Measurements from ENCODE around the gene VAT1L.

VAT1L gene

GRCh38 chr16:77874347-77874746, 86.0 kb downstream of the VAT1L start:
- DNase-seq, result no peak

DNA sequence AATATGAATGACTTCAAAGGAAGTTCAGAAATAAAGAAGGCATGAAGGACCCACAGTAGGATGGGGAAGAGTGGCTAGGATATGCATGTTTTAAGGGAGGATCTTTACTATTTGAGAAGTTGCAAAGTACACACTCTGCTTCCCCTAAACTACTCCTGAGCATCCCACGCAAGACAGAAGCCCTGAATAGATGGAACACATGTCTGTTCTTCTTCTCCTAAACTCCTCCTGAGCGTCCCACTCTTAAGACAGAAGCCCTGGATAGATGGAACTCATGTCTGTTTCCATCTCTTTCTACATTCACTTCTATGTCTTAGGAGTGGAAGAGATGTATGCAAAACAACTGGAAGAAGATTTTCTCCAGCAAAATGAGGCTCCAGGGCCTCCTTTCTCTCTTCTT, 88.4 kb downstream of the VAT1L start:
- no peak for DNase-seq

DNA sequence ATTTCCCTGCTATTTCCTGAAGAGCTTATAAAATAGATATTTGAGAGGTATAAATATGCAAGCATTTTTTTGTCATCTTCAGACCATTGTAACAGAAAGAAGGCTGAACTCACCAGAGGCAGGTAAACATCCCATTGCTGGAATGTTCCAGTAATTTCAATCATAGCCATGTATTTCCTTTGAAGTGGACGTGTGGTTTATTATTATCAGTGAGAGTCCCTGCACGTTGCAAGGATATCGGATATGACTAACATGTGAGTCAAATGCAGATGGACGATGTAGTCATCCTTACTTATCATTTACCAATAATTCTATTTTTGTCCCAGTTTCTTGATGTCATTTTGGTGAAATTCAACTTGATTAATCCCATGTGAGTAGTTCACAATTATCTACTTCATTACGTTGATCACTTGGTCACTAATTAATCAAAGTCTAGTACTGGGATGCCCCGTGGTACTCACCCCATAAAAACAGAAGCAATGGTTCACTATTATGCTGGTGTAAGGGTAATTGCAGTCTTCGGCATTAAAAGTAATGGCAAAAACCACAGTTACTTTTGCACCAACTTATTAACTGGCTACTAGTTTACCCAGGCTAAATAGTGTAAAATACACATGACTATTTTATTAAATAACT, 89.5 kb downstream of the VAT1L start:
- DNase-seq, result no peak

- no peak for DNase-seq
Measured at GRCh38 chr16:77881355-77882030, 93.1 kb downstream of the VAT1L start.

DNA sequence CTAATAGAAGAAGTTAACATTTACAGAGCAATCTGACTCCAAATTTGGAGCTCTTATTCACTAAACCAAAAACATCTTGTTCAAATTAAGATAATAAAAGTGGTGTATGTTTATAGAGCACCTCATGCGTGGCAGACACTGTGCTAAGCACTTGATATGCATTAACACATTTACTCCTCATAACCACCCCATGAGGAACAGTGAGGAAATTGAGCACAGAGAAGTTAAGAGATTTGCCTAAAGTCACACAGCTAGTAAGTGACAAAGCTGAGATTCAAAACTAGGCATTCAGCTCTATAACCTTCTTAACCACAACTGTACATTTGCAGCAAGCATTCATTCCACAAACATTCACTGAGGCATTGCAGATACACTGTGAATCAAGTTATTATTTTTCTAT, 94.0 kb downstream of the VAT1L start:
- DNase-seq, result no peak

- no peak for DNase-seq
Measured at GRCh38 chr16:77885571-77886295, 97.4 kb downstream of the VAT1L start.

DNA sequence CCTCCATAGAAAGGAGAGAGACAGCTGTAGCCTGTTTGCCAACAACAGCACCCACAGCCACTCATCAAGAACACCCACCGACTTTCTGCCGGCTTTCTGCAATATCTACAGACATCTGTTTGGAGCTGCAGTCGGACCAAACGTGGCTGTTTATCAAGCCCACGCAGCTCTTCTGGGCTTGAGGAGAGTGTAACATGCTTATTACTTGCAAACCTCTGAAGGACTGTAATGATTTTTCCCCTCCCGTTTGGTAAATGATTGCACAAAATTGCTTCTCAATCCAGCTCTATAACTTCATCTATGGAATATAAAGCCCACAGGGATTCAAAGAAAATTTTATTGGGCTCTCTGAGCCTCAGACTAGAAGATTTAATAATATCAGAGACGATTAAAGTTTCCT, 100.5 kb downstream of the VAT1L start:
- DNase-seq, result no peak

GRCh38 chr16:77890075-77890474, 101.7 kb downstream of the VAT1L start:
- DNase-seq, result no peak

- DNase-seq, result no peak
Measured at GRCh38 chr16:77894162-77894561, 105.8 kb downstream of the VAT1L start.

DNA sequence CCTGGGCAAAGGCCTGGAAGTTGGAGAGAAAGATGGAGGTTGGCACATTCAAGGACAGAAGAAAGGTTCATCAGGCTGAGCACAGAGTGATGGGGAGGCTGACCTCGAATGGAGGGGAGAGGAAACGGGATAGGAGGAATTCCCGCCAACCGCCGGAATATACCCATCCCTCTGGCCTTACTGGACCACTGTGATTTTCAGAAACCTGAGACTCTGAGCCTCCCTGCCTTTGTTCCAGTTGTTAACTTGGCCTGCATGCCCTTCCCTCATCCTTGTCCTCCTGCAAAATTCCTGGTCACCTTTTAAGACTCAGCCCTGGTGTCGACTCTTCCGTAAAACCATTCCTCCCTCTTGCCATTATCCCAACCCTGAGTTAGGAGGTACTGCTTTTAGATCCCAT, 107.6 kb downstream of the VAT1L start:
- no peak for DNase-seq

- peak; percentile 63 for DNase-seq
Measured at GRCh38 chr16:77896415-77897128, 108.2 kb downstream of the VAT1L start.

- DNase-seq, result no peak
Measured at GRCh38 chr16:77897129-77897437, 108.7 kb downstream of the VAT1L start.

DNA sequence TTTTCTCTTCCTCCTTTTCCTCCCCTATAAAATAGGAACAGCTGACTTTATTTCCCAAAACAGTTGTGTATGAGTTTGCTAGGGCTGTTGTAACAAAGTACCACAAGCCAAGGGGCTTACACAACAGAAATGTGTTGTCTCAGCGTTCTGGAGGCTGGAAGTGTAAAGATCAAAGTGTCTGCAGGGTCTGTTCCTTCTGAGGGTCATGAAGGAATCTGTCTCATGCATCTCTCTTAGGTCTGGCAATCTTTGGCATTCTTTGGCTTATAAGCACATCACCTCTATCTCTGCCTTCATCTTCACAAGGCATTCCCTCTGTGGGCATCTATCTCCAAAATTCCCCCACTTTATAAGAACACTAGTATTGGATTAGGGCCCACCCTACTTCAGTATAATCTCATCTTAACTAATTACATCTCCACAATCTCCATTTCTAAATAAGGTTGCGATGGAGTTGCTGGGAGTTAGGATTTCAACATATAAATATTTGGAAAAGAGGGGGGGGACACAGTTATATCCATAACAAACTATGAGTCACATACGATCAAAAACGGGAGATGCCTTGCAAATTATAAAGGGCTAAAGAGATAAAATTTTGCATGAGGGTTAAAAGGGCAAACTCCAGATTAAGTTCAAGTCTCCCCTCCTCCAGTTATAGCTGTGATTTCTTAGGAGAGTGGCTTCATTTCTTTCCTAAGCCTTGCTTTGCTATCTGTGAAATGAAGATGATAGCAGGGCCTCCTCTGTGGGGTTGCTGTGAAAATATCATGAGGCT, 109.7 kb downstream of the VAT1L start:
- no peak for DNase-seq

DNA sequence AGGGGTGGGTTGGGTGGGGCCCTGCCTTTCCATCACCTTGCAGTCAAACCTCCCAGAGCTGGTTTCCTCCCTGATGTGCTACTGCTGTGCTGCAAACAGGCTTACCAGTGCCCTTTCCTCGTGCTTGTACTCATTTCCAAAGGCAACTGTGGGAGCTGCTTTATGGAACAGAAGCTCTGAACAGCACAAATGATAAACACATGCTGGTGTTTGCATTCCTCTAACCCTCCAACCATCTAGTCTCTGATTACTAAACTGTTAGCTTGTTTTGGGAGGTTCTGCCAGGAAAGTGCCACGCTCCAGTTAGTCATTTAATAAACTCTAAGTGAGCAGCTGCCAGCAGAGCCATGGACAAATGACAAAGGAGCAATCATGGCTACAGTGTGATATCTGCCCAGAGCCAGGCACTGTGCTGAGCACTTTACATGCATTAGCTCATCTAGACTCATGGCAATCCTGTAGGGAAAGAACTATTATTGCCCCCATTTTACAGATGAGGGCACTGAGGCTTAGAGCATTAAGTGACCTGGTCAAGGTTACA, 110.4 kb downstream of the VAT1L start:
- DNase-seq, result peak; percentile 30

- DNase-seq, result no peak
Measured at GRCh38 chr16:77899416-77899815, 111.1 kb downstream of the VAT1L start.

DNA sequence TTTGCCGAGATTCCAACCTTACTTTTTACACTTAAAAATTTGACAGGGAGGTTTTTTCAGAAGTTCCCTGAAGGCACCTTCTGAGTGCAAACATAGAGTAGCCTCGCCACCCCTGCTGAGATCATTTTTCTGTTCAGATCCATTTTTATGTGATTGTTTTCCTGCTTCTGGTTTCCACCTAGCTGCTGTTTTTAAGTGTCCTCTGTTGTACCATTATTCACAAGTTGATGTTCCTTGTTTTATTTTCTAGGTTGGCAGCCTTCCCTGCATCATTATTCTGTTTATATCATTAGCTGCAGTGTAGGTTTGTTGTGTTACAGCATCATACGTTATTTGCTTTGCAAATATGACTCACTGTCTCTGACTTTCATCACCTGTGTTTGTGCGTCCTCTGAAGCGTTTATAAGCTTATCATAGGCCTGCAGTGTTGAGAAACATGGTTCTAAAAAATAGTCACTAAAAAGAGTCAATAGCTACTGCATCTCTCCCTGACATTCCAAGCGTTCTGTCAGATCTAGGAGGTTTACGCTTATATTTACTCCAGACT, 117.1 kb downstream of the VAT1L start:
- no peak for DNase-seq

DNA sequence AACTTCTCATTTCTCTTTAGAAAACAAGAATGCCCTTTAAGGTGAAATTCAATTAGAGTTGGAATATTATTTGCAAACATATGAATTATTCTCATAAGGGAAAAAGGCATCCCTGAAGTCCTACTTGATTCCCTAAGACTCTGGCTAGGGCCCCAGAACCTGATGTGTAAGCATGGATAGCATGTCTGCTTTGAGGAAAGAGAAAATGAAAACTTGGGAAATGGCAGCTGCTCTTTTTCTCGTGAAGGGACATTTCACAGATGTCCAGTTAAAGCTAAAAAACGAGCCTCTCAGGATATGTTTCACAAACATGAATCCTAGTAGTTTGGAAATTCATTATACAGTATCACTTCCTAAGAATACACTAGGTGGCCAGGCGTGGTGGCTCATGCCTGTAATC, 121.7 kb downstream of the VAT1L start:
- DNase-seq, result no peak

DNA sequence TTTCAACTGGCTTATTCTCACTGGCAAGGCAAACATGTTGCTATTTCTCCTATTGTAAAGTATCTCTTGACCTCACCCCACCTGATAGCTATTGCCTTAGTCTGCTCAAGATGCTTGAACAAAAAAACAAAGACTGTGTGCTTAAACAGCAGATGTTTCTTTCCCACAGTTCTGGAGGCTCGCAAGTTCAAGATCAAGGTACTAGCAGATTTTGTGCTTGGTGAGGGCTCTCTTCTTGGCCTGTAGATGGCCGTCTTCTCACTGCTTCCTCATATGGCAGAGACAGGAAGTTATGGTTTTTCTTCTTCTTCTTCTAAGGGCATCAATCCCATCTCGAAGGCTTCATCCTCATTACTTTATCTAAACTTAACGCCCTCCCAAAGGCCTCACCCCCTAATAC, 124.3 kb downstream of the VAT1L start:
- DNase-seq, result no peak

DNA sequence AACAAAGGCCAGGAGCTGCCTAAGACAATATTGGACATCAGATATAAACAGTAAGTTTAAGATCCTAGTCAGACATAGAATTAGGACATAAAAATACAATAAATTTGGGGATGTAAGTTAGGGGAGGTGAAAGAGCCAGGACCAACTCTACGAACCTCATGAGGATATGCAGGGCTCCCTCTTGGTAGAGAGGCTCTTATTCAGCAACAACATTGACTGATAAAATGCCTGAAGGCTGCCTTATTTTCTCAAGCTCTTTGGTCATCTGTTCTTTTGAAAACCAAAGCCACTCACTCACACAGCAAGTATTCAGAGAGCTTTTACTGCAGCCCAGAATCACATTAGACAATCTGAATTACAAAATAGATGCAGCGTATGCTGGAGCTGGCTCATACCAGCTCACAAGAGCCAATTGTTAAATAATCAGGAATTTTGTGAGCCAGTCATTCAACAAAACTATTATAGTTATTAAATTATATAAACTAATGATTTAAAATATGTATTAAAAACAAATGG, 125.4 kb downstream of the VAT1L start:
- DNase-seq, result no peak

DNA sequence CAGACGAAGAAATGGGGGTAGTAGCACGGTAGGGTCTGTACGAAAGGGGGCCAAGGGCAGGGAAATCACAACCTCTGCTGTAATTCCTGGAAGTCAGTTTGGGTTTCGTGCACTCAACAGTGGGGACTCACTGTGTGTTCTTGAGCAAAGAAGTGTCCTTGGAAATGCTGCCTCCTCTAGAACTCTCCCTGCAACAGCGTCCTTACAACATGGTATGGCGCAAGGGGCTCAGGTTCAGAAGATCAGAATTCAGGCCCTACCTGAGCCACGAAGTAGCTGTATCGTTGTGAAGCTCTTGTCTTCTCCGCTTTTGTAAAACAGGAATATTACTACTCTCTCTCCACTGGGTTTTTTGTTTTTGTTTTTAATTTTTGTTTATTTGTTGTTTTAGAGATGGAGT, 127.7 kb downstream of the VAT1L start:
- DNase-seq, result no peak

GRCh38 chr16:77917971-77918370, 129.6 kb downstream of the VAT1L start:
- DNase-seq, result no peak

Measured in DMS79 (cell line).